ENCODE data around the gene PNMA8A. TPM values are rescaled to one million over a fixed set of nuclear protein-coding genes. Genes with fewer than 3 reads are reported as not detected.

PNMA8A gene
- total RNA-seq, 5 donors from 2014 or later (not counting 1 experiment from before 2014, with no cell fraction given): 0.15 to 1.1 (median 0.43) TPM; not detected in 2

GRCh38 chr19:46481947-46482346 lies 10.6 kb upstream of the PNMA8A start:
- ChIA-PET POLR2A (no interaction called here), CTCF (no interaction called here)
- H3K27ac ChIP-seq (ENCODE audit: low read length): no peak overlapping the region

DNA sequence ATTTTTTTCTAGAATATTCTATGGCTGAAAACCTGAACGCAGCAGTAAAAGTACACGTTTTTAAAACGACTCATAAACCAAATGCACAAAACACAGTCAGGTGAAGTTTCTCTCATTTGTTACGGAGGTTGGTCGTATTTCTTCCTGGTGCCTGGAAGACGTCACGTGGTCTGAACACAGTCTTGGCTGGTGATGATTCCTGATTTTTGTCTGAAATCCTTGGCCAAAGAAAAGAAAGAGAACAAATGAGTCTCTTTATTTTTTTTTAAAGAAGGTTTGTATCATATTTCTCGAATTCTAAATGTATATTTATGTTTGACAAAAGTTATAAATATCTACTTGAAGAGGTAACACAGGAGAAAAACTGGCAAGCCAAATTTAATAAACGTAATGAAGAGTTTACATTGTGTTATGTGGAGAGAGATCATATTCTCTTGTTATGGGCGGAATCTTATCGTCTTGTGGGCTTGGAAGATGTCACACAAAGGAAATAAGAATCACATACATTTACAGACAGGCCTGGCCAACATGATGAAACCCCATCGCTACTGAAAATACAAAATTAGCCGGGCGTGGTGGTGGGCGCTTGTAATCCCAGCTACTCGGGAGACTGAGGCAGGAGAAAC lies 10.0 kb upstream of the PNMA8A start:
- DNase-seq (no peak), ATAC-seq (replicated peaks in 1 of 4) (no peak)
- H3K4me3 ChIP-seq (ENCODE audit: control insufficient read depth in 1 of 2, extremely low read depth in 1 of 2, low read length in 1 of 2): no peak overlapping the region
- no peaks in the 10 kb centered on the region for H3K9me3 ChIP-seq
- peaks cover 37 to 44% of the 10 kb centered on the region in 2 donors for H3K27me3 Mint-ChIP-seq
- no peak overlapping the region for H3K27ac ChIP-seq (ENCODE audit: low read length)
- WGBS (ENCODE audit: insufficient coverage): no CpG with 5 or more reads among the region's 16 CpGs
- H3K27ac Mint-ChIP-seq: no peak overlapping the region
- peaks cover 0 to 6% (median 0%) of the 10 kb centered on the region in 3 donors for H3K4me1 Mint-ChIP-seq
- peaks cover 0 to 33% of the 10 kb centered on the region in 2 experiments for H3K27me3 ChIP-seq (replicated peaks in 1 of 2; ENCODE audit: control insufficient read depth in 2 of 2, extremely low read depth in 1 of 2, insufficient read depth in 2 of 2, low read length in 1 of 2)
- no peaks in the 10 kb centered on the region for H3K36me3 ChIP-seq (ENCODE audit: control insufficient read depth in 2 of 2, extremely low read depth in 1 of 2, insufficient read depth in 1 of 2, low read length in 1 of 2)
- POLR2A ChIA-PET: no interaction called here
- no peak overlapping the region for H3K4me3 Mint-ChIP-seq
- no peaks in the 10 kb centered on the region for H3K9me3 Mint-ChIP-seq
- H3K4me1 ChIP-seq (ENCODE audit: control insufficient read depth in 1 of 2, extremely low read depth in 1 of 2, insufficient read depth in 2 of 2, low read length in 2 of 2): no peaks in the 10 kb centered on the region
- CTCF ChIA-PET: interaction anchor here in 1 of 2 donors (0.5 kb wide), 1 partner anchor 73 kb away, joined by 5 read pairs; no protein-coding TSS in a partner anchor
- no peaks in the 10 kb centered on the region for H3K36me3 Mint-ChIP-seq

More at GRCh38 chr19:46481947-46482346, 10.6 kb upstream of the PNMA8A start:
- ATAC-seq (replicated peaks in 1 of 4) (no peak), DNase-seq (no peak)
- no peak overlapping the region for H3K4me3 Mint-ChIP-seq
- 49% methylated on average over 2 of the region's 5 CpGs for WGBS (ENCODE audit: insufficient coverage)
- Histone ChIP-seq H3K4me1 (ENCODE audit: control insufficient read depth in 1 of 2, extremely low read depth in 1 of 2, insufficient read depth in 2 of 2, low read length in 2 of 2) (peaks cover 0 to under 1% of the 10 kb centered on the region in 2 experiments), H3K27me3 (replicated peaks in 1 of 2; ENCODE audit: control insufficient read depth in 2 of 2, extremely low read depth in 1 of 2, insufficient read depth in 2 of 2, low read length in 1 of 2) (peaks cover 2 to 31% of the 10 kb centered on the region in 2 experiments), H3K4me3 (ENCODE audit: control insufficient read depth in 1 of 2, extremely low read depth in 1 of 2, low read length in 1 of 2) (no peak overlapping the region), H3K36me3 (ENCODE audit: control insufficient read depth in 2 of 2, extremely low read depth in 1 of 2, insufficient read depth in 1 of 2, low read length in 1 of 2) (no peaks in the 10 kb centered on the region), H3K9me3 (no peaks in the 10 kb centered on the region)
- peaks cover 0 to 6% (median 2%) of the 10 kb centered on the region in 3 donors for H3K4me1 Mint-ChIP-seq
- H3K9me3 Mint-ChIP-seq: no peaks in the 10 kb centered on the region
- no peak overlapping the region for H3K27ac Mint-ChIP-seq
- H3K27me3 Mint-ChIP-seq: peaks cover 43 to 50% of the 10 kb centered on the region in 2 donors
- no peaks in the 10 kb centered on the region for H3K36me3 Mint-ChIP-seq

GRCh38 chr19:46480415-46480814 lies 9.1 kb upstream of the PNMA8A start:
- no peaks in the 10 kb centered on the region for H3K9me3 Mint-ChIP-seq
- no peak overlapping the region for H3K27ac ChIP-seq (ENCODE audit: low read length)
- H3K4me3 Mint-ChIP-seq: no peak overlapping the region
- no peak overlapping the region for H3K4me3 ChIP-seq (ENCODE audit: control insufficient read depth in 1 of 2, extremely low read depth in 1 of 2, low read length in 1 of 2)
- no peaks in the 10 kb centered on the region for H3K36me3 Mint-ChIP-seq
- ATAC-seq (replicated peaks in 1 of 4): no peak
- H3K4me1 ChIP-seq (ENCODE audit: control insufficient read depth in 1 of 2, extremely low read depth in 1 of 2, insufficient read depth in 2 of 2, low read length in 2 of 2): no peaks in the 10 kb centered on the region
- 100% methylated on average over 1 of the region's 12 CpGs for WGBS (ENCODE audit: insufficient coverage)
- no peak overlapping the region for H3K27ac Mint-ChIP-seq
- no peak for DNase-seq
- H3K27me3 Mint-ChIP-seq: peaks cover 38 to 44% of the 10 kb centered on the region in 2 donors
- POLR2A ChIA-PET: no interaction called here
- CTCF ChIA-PET: interaction anchor here in 1 of 2 donors (0.6 kb wide), 1 partner anchor 84 kb away, joined by 14 read pairs; no protein-coding TSS in a partner anchor
- H3K9me3 ChIP-seq: no peaks in the 10 kb centered on the region
- H3K4me1 Mint-ChIP-seq: peaks cover 0 to 5% (median 0%) of the 10 kb centered on the region in 3 donors
- H3K27me3 ChIP-seq (replicated peaks in 1 of 2; ENCODE audit: control insufficient read depth in 2 of 2, extremely low read depth in 1 of 2, insufficient read depth in 2 of 2, low read length in 1 of 2): peaks cover 0 to 36% of the 10 kb centered on the region in 2 experiments
- no peaks in the 10 kb centered on the region for H3K36me3 ChIP-seq (ENCODE audit: control insufficient read depth in 2 of 2, extremely low read depth in 1 of 2, insufficient read depth in 1 of 2, low read length in 1 of 2)

DNA sequence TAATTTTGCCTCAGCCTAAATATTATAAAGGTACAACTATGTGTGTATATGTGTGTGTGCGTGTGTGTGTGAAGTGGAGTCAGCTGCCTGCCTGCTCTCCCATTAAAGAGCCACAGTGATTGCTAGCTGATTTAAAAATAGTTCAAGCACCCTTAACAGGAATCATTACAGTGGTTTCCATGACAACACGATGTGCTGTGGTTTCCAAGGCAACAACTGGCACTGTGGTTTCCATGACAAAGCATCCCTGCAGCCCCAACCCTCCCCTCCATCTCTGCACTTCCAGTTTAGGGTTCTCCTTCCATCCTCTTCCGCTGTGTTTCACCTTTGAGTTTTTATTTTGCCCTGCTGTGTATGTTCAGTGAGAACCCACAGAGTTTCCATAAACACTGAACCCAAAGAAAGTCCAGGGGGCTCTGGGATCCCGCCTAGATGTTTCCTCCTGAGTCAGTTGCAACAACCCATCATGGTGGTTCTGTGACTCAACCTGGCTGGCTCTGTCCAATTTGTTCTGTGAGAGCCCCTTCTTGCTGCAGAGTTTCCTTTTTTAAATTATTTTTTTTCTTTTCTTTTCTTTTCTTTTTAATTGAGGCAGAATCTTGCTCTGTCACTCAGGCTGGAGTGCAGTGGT lies 7.1 kb upstream of the PNMA8A start:
- WGBS (ENCODE audit: insufficient coverage): 21% methylated on average over 2 of the region's 4 CpGs
- Mint-ChIP-seq H3K27ac (no peak overlapping the region), H3K9me3 (no peaks in the 10 kb centered on the region), H3K27me3 (peaks cover 43 to 48% of the 10 kb centered on the region in 2 donors), H3K4me3 (no peak overlapping the region), H3K36me3 (no peaks in the 10 kb centered on the region), H3K4me1 (peaks cover 0 to 5% (median 0%) of the 10 kb centered on the region in 3 donors)
- Histone ChIP-seq H3K36me3 (ENCODE audit: control insufficient read depth in 2 of 2, extremely low read depth in 1 of 2, insufficient read depth in 1 of 2, low read length in 1 of 2) (no peaks in the 10 kb centered on the region), H3K4me3 (ENCODE audit: control insufficient read depth in 1 of 2, extremely low read depth in 1 of 2, low read length in 1 of 2) (no peak overlapping the region), H3K9me3 (no peaks in the 10 kb centered on the region), H3K4me1 (ENCODE audit: control insufficient read depth in 1 of 2, extremely low read depth in 1 of 2, insufficient read depth in 2 of 2, low read length in 2 of 2) (no peaks in the 10 kb centered on the region), H3K27ac (ENCODE audit: low read length) (no peak overlapping the region), H3K27me3 (replicated peaks in 1 of 2; ENCODE audit: control insufficient read depth in 2 of 2, extremely low read depth in 1 of 2, insufficient read depth in 2 of 2, low read length in 1 of 2) (peaks cover 0 to 46% of the 10 kb centered on the region in 2 experiments)
- peak in 1 of 4 experiments; percentile 44 for ATAC-seq (replicated peaks in 1 of 4)
- ChIA-PET POLR2A (no interaction called here), CTCF (interaction anchor here in 1 of 2 donors (0.6 kb wide), 1 partner anchor 461 kb away, joined by 3 read pairs; no protein-coding TSS in a partner anchor)
- DNase-seq: peak in 1 of 35 experiments; percentile 47

- POLR2A ChIA-PET: no interaction called here
- Mint-ChIP-seq H3K4me1 (peaks cover 0 to 9% (median 0%) of the 10 kb centered on the region in 3 donors), H3K27me3 (peaks cover 47 to 50% of the 10 kb centered on the region in 2 donors), H3K27ac (no peak overlapping the region), H3K36me3 (no peaks in the 10 kb centered on the region), H3K4me3 (no peak overlapping the region), H3K9me3 (no peaks in the 10 kb centered on the region)
- Histone ChIP-seq H3K27ac (ENCODE audit: low read length) (no peak overlapping the region), H3K4me3 (ENCODE audit: control insufficient read depth in 1 of 2, extremely low read depth in 1 of 2, low read length in 1 of 2) (no peak overlapping the region), H3K27me3 (replicated peaks in 1 of 2; ENCODE audit: control insufficient read depth in 2 of 2, extremely low read depth in 1 of 2, insufficient read depth in 2 of 2, low read length in 1 of 2) (peaks cover 2 to 65% of the 10 kb centered on the region in 2 experiments), H3K4me1 (ENCODE audit: control insufficient read depth in 1 of 2, extremely low read depth in 1 of 2, insufficient read depth in 2 of 2, low read length in 2 of 2) (peaks cover 0 to 7% of the 10 kb centered on the region in 2 experiments), H3K36me3 (ENCODE audit: control insufficient read depth in 2 of 2, extremely low read depth in 1 of 2, insufficient read depth in 1 of 2, low read length in 1 of 2) (no peaks in the 10 kb centered on the region), H3K9me3 (no peaks in the 10 kb centered on the region)
- ATAC-seq (replicated peaks in 1 of 4) (no peak), DNase-seq (no peak)
- no CpG with 5 or more reads among the region's 2 CpGs for WGBS (ENCODE audit: insufficient coverage)
- CTCF ChIA-PET: no interaction called here
Observed at GRCh38 chr19:46475986-46476385, 4.6 kb upstream of the PNMA8A start.

- ChIA-PET CTCF (interaction anchor here in 1 of 2 donors (0.6 kb wide), 1 partner anchor 33 kb away, joined by 5 read pairs; no protein-coding TSS in a partner anchor), POLR2A (no interaction called here)
- Histone ChIP-seq H3K4me1 (ENCODE audit: control insufficient read depth in 1 of 2, extremely low read depth in 1 of 2, insufficient read depth in 2 of 2, low read length in 2 of 2) (peaks cover 0 to 10% of the 10 kb centered on the region in 2 experiments), H3K27me3 (replicated peaks in 1 of 2; ENCODE audit: control insufficient read depth in 2 of 2, extremely low read depth in 1 of 2, insufficient read depth in 2 of 2, low read length in 1 of 2) (peaks cover 2 to 80% of the 10 kb centered on the region in 2 experiments), H3K9me3 (no peaks in the 10 kb centered on the region), H3K36me3 (ENCODE audit: control insufficient read depth in 2 of 2, extremely low read depth in 1 of 2, insufficient read depth in 1 of 2, low read length in 1 of 2) (no peaks in the 10 kb centered on the region), H3K27ac (ENCODE audit: low read length) (no peak overlapping the region), H3K4me3 (ENCODE audit: control insufficient read depth in 1 of 2, extremely low read depth in 1 of 2, low read length in 1 of 2) (no peak overlapping the region)
- Mint-ChIP-seq H3K27ac (no peak overlapping the region), H3K27me3 (peaks cover 51 to 60% of the 10 kb centered on the region in 2 donors), H3K4me3 (no peak overlapping the region), H3K4me1 (peaks cover 0 to 9% (median 0%) of the 10 kb centered on the region in 3 donors), H3K36me3 (no peaks in the 10 kb centered on the region), H3K9me3 (no peaks in the 10 kb centered on the region)
- WGBS (ENCODE audit: insufficient coverage): 92% methylated on average over 6 of the region's 8 CpGs
- ATAC-seq (replicated peaks in 1 of 4) (no peak), DNase-seq (no peak)
Observed at GRCh38 chr19:46474211-46474610, 2.8 kb upstream of the PNMA8A start.

All from T-cell (primary cell).